ENCODE data around the gene OSCP1.

OSCP1 gene

DNA sequence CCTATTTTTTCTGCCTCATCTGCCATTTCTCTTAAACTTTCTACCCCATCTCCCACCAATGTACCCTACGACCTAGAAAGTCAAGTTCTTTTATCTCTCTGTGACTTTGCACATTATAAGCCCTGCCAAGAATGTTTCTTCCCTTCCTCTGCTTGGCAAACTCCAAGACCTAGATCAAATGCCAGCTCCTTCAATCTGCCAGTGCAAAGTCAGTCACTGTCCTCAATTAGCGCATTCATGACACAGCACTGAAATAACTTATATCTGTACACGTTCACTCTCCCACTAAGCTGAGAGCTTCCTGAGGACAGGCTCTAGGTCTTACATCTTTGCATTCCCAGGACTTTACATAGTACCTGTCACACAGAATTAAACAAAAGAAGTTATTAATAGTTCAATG, 31.1 kb downstream of the OSCP1 start:
- Histone ChIP-seq H3K27ac (replicated peaks) (no peak overlapping the region), H3K4me3 (replicated peaks; ENCODE audit: insufficient read depth, low read length) (no peak overlapping the region), H3K27me3 (ENCODE audit: insufficient read depth, poor library complexity, severe bottlenecking) (no peaks in the 10 kb centered on the region)
- DNase-seq (ENCODE audit: low read depth in 1 of 2, low spot score in 1 of 2), result no peak
- no peak for TF ChIP-seq GABPA (IDR thresholded peaks at IDR 0.05; ENCODE audit: low read depth)
- no peak for TF ChIP-seq POLR2AphosphoS5 (IDR thresholded peaks at IDR 0.05; ENCODE audit: low read depth)
- TF ChIP-seq, protein P1, sequence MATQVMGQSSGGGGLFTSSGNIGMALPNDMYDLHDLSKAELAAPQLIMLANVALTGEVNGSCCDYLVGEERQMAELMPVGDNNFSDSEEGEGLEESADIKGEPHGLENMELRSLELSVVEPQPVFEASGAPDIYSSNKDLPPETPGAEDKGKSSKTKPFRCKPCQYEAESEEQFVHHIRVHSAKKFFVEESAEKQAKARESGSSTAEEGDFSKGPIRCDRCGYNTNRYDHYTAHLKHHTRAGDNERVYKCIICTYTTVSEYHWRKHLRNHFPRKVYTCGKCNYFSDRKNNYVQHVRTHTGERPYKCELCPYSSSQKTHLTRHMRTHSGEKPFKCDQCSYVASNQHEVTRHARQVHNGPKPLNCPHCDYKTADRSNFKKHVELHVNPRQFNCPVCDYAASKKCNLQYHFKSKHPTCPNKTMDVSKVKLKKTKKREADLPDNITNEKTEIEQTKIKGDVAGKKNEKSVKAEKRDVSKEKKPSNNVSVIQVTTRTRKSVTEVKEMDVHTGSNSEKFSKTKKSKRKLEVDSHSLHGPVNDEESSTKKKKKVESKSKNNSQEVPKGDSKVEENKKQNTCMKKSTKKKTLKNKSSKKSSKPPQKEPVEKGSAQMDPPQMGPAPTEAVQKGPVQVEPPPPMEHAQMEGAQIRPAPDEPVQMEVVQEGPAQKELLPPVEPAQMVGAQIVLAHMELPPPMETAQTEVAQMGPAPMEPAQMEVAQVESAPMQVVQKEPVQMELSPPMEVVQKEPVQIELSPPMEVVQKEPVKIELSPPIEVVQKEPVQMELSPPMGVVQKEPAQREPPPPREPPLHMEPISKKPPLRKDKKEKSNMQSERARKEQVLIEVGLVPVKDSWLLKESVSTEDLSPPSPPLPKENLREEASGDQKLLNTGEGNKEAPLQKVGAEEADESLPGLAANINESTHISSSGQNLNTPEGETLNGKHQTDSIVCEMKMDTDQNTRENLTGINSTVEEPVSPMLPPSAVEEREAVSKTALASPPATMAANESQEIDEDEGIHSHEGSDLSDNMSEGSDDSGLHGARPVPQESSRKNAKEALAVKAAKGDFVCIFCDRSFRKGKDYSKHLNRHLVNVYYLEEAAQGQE (IDR thresholded peaks at IDR 0.05; ENCODE audit: insufficient replicate concordance, low read depth), result no peak
- TF ChIP-seq, protein P2, sequence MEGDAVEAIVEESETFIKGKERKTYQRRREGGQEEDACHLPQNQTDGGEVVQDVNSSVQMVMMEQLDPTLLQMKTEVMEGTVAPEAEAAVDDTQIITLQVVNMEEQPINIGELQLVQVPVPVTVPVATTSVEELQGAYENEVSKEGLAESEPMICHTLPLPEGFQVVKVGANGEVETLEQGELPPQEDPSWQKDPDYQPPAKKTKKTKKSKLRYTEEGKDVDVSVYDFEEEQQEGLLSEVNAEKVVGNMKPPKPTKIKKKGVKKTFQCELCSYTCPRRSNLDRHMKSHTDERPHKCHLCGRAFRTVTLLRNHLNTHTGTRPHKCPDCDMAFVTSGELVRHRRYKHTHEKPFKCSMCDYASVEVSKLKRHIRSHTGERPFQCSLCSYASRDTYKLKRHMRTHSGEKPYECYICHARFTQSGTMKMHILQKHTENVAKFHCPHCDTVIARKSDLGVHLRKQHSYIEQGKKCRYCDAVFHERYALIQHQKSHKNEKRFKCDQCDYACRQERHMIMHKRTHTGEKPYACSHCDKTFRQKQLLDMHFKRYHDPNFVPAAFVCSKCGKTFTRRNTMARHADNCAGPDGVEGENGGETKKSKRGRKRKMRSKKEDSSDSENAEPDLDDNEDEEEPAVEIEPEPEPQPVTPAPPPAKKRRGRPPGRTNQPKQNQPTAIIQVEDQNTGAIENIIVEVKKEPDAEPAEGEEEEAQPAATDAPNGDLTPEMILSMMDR (IDR thresholded peaks at IDR 0.05; ENCODE audit: insufficient read depth, low read length), result no peak
- no peak for TF ChIP-seq SPI1 (IDR thresholded peaks at IDR 0.05; ENCODE audit: borderline replicate concordance, low read depth)

DNA sequence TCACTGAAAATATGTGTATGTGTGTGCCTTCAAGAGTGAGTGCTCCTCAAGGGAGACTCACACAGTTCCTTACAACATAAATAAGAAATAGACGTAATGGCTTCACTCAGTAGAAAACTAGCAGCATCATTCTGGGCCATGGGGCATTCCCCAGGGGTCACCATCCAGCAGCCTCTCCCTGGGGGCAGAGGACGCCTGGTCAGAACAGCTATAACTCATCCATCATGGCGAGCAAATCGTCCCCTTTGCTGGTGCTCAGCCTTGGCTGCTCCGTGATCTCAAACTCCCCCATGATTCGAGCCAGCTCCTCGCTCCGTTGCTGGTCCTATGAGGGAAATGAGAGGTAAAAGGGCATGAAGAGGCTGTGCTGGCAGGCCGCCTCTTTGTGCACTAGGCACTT, 32.3 kb downstream of the OSCP1 start:
- H3K27me3 ChIP-seq (ENCODE audit: insufficient read depth, poor library complexity, severe bottlenecking), result no peaks in the 10 kb centered on the region
- TF ChIP-seq SPI1 (IDR thresholded peaks at IDR 0.05; ENCODE audit: borderline replicate concordance, low read depth), result no peak
- TF ChIP-seq, protein P2 (IDR thresholded peaks at IDR 0.05; ENCODE audit: insufficient read depth, low read length), result no peak
- TF ChIP-seq GABPA (IDR thresholded peaks at IDR 0.05; ENCODE audit: low read depth), result no peak
- TF ChIP-seq, protein P1 (IDR thresholded peaks at IDR 0.05; ENCODE audit: insufficient replicate concordance, low read depth), result no peak
- no peak for TF ChIP-seq POLR2AphosphoS5 (IDR thresholded peaks at IDR 0.05; ENCODE audit: low read depth)
- DNase-seq (ENCODE audit: low read depth in 1 of 2, low spot score in 1 of 2), result no peak
- H3K27ac ChIP-seq (replicated peaks), result no peak overlapping the region
- H3K4me3 ChIP-seq (replicated peaks; ENCODE audit: insufficient read depth, low read length), result no peak overlapping the region

DNA sequence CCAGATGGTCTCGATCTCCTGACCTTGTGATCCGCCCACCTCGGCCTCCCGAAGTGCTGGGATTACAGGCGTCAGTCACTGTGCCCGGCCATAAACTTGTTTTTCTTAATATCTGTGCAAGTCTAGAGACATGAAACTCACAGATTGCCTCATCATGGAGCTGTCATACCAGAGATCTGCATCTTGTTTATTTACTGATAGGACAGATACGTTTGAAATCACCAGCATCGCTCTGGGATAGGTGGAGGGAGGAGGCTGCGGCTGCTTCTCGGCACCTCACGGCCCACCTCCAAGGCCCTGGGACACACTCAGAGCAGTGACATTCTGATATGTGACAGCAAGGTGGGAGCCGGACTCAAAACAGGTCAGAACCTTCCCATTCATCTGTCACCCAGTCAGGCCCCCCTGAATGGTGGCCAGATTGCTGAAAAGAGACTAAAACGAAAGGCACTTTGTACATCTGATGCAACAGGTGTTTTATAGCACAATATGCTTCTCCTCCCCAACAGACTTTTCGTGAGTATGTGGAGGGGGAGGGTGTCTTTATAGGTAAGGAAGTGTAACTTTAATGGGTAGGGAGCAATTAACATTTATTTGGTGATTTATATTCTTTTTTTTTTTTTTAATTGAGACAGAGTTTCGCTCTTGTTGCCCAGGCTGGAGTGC, 34.5 kb downstream of the OSCP1 start:
- no peak for DNase-seq (ENCODE audit: low read depth in 1 of 2, low spot score in 1 of 2)
- Histone ChIP-seq H3K4me3 (replicated peaks; ENCODE audit: insufficient read depth, low read length) (no peak overlapping the region), H3K27ac (replicated peaks) (no peak overlapping the region), H3K27me3 (ENCODE audit: insufficient read depth, poor library complexity, severe bottlenecking) (no peaks in the 10 kb centered on the region)
- TF ChIP-seq GABPA (IDR thresholded peaks at IDR 0.05; ENCODE audit: low read depth) (no peak), POLR2AphosphoS5 (IDR thresholded peaks at IDR 0.05; ENCODE audit: low read depth) (no peak), SPI1 (IDR thresholded peaks at IDR 0.05; ENCODE audit: borderline replicate concordance, low read depth) (no peak)
- TF ChIP-seq, protein P1 (IDR thresholded peaks at IDR 0.05; ENCODE audit: insufficient replicate concordance, low read depth), result no peak
- TF ChIP-seq, protein P2 (IDR thresholded peaks at IDR 0.05; ENCODE audit: insufficient read depth, low read length), result no peak
